Transverse colon (tissue), 4 donors: Measurements from ENCODE around the gene CHST11. TPM values are rescaled to one million over a fixed set of nuclear protein-coding genes. Genes with fewer than 3 reads are reported as not detected.

Experiments used
- DNase-seq: peaks from one replicate; pipeline ENCODE4 v3.0.0-alpha.2; 2019
- H3K27ac ChIP-seq, 4 donors: fragments of 200-600 bp; sonication (generic); 2 replicates each; pipeline ENCODE4 v1.5.1; 2016 to 2018; ENCODE audit warnings: inconsistent platforms in 4 of 4
- H3K27me3 ChIP-seq: fragments of 200-600 bp; sonication (generic); 2 replicates; pipeline ENCODE4 v1.5.1; 2017; ENCODE audit warnings: inconsistent platforms
- H3K36me3 ChIP-seq, 4 donors: fragments of 200-600 bp; sonication (generic); 2 replicates each; pipeline ENCODE4 v1.5.1; 2017 to 2019; ENCODE audit warnings: inconsistent platforms in 4 of 4
- H3K4me1 ChIP-seq, 4 donors: fragments of 200-600 bp; sonication (generic); 2 replicates each; pipeline ENCODE4 v1.5.1; 2017 to 2020; ENCODE audit warnings: inconsistent platforms in 4 of 4
- H3K4me3 ChIP-seq, 4 donors: fragments of 200-600 bp; sonication (generic); 1 replicate in 1 of 4; 2 replicates in 3 of 4; pipeline versions ENCODE4 v1.5.1 to v1.6.1; 2017 to 2019; ENCODE audit warnings: inconsistent platforms in 4 of 4
- H3K9me3 ChIP-seq, 2 donors: fragments of 200-600 bp; sonication (generic); 2 replicates each; pipeline ENCODE4 v1.5.1; 2017 to 2019; ENCODE audit warnings: inconsistent platforms in 2 of 2
- EP300 ChIP-seq: sonication (generic); formaldehyde crosslinking; IDR thresholded peaks from one replicate; pipeline ENCODE4 v1.6.1; 2017; ENCODE audit warnings: antibody characterized with exemption, low read depth
- POLR2A ChIP-seq: fragments of 450-650 bp; IDR thresholded peaks from one replicate; pipeline ENCODE4 v1.6.1; 2016; ENCODE audit warnings: antibody characterized with exemption, mild to moderate bottlenecking, moderate library complexity
- POLR2AphosphoS5 ChIP-seq, 3 donors: sonication (generic); formaldehyde crosslinking; IDR thresholded peaks; one replicate each; pipeline ENCODE4 v1.6.1; 2016; ENCODE audit warnings: antibody characterized with exemption in 3 of 3
- WGBS, 2 donors: methylation state at CpG; one replicate each; pipeline ENCODE4 v1.1.5; 2018; ENCODE audit warnings: low coverage in 1 of 2; 5-methylcytosine and 5-hydroxymethylcytosine counted together
- in situ Hi-C, 4 donors: fragments of 200-750 bp; cut with MboI; loops; one replicate each; pipeline versions ENCODE4 v1.15.0 to v1.15.1; 2017; ENCODE audit warnings: low sequenced_read_pairs in 3 of 4, low pct_ligation_motif_present in 1 of 4, low pct_unique_long_range_greater_than_20kb in 1 of 4
- intact Hi-C: fragments of 100-400 bp; cut with DNase I; formaldehyde crosslinking; loops from one replicate; pipeline ENCODE4 v1.15.1; 2023; ENCODE audit warnings: low total_unique reads
- total RNA-seq, 4 donors: library from RNA; depleted of rRNA; stranded (reverse); fragments of >200 nt; gene quantifications; one replicate each; pipeline ENCODE4 v1.1.0, GENCODE V29; 2016
- TF ChIP-seq, protein P1 (sequence below), 5 experiments: fragments of 200-600 bp in 3 of 5; fragments of 450-650 bp in 2 of 5; sonication (generic) in 3 of 5; IDR thresholded peaks; 1 replicate in 2 of 5; 2 replicates in 3 of 5; pipeline ENCODE4 v1.5.1; 2016 to 2017; ENCODE audit warnings: antibody characterized with exemption in 5 of 5, inconsistent platforms in 3 of 5, mild to moderate bottlenecking in 2 of 5, moderate library complexity in 1 of 5

The CHST11 gene
- total RNA-seq, 4 donors from 2014 or later: 4.2 to 123 (median 31.5) TPM

DNA sequence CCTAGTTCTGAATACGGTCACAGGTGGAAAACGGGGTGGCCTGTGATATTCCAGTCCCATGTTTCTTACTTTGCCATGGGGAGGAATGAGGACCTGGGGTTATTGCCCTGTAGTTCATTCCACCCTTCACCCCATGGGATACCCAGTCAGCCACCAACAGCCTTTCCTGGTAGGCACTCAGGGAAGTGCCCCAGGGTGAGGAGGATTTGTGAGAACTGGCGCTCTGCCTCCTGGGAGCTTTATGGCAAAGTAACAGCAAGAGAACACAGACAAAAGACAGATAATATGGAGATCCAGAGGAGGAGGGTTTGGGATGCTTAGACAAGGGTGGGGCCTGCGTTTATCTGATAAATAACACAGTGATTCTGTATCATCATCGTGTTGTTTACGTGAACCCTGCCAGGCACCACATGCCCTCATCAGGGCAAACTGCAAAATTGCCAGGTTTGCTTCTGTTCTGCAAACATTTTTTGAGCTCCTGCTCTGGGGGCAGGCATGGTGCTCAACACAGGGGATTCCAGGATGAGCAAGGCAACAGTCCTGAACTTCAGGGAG lies 277.9 kb downstream of the CHST11 start:
- H3K27me3 ChIP-seq: no peaks in the 10 kb centered on the region
- 71% methylated on average over 6 of the region's 6 CpGs; no CpG with 5 or more reads in 1 of the 2 donors for WGBS, 2 donors
- in situ Hi-C loops (no loop called here), intact Hi-C loops (no loop called here)
- TF ChIP-seq POLR2AphosphoS5 (IDR thresholded peaks at IDR 0.05): no peak
- no peak for TF ChIP-seq EP300
- TF ChIP-seq POLR2A: no peak
- TF ChIP-seq, protein P1, sequence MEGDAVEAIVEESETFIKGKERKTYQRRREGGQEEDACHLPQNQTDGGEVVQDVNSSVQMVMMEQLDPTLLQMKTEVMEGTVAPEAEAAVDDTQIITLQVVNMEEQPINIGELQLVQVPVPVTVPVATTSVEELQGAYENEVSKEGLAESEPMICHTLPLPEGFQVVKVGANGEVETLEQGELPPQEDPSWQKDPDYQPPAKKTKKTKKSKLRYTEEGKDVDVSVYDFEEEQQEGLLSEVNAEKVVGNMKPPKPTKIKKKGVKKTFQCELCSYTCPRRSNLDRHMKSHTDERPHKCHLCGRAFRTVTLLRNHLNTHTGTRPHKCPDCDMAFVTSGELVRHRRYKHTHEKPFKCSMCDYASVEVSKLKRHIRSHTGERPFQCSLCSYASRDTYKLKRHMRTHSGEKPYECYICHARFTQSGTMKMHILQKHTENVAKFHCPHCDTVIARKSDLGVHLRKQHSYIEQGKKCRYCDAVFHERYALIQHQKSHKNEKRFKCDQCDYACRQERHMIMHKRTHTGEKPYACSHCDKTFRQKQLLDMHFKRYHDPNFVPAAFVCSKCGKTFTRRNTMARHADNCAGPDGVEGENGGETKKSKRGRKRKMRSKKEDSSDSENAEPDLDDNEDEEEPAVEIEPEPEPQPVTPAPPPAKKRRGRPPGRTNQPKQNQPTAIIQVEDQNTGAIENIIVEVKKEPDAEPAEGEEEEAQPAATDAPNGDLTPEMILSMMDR (IDR thresholded peaks at IDR 0.05): no peak
- peaks cover 0 to 11% (median 2%) of the 10 kb centered on the region in 4 donors for H3K4me1 ChIP-seq
- no peaks in the 10 kb centered on the region for H3K9me3 ChIP-seq
- no peak for DNase-seq
- H3K36me3 ChIP-seq: no peaks in the 10 kb centered on the region
- no peak overlapping the region for H3K27ac ChIP-seq
- no peak overlapping the region for H3K4me3 ChIP-seq

DNA sequence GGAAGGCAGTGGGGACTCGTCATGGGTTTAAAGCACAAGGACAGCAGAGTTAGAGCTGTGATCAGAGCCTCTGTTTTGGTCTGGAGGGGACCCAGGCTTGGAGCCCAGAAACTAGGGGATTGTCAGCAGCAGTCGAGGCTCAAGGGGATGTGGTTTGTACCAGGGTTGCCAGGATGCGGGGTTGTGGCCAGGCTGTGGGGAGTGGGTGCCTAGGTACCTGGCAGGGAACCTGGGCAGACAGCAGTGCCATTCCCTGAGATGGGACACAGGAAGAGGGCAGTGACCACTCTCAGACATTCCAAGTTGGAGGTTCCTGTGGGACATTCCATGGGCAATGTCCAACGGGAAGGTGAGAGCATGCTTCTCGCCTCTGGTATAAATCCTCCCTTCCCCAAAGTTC lies 279.1 kb downstream of the CHST11 start:
- H3K27me3 ChIP-seq: no peaks in the 10 kb centered on the region
- intact Hi-C loops (no loop called here), in situ Hi-C loops (no loop called here)
- H3K4me1 ChIP-seq: peaks cover 0 to 16% (median 2%) of the 10 kb centered on the region in 4 donors
- no peak overlapping the region for H3K4me3 ChIP-seq
- no peak overlapping the region for H3K27ac ChIP-seq
- no peaks in the 10 kb centered on the region for H3K36me3 ChIP-seq
- DNase-seq: no peak
- no peaks in the 10 kb centered on the region for H3K9me3 ChIP-seq
- TF ChIP-seq, protein P1 (IDR thresholded peaks at IDR 0.05): no peak
- TF ChIP-seq POLR2A (no peak), POLR2AphosphoS5 (IDR thresholded peaks at IDR 0.05) (no peak), EP300 (no peak)
- WGBS, 2 donors: 55 to 92% methylated on average over 2 to 5 of the region's 5 CpGs

DNA sequence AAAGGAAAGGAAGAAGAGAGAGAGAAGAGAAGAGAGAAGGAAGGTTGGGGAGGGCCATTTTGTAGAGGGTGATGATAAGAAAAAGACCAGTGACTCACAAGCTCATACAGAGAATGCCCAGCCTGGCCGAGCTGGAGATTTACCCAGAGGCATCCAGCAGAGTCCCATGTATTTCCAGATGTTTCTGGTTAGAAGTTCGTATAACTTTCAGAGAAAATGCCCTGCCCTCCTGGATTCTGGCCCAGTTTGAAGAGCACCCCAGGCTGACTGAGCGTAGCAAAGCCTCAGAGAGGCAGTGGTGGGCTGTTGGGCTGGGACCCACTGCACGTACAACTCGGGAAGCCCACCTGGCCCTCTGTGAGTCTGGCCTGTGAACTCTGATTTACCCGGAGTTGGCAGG lies 279.6 kb downstream of the CHST11 start:
- peaks cover 0 to 20% (median 2%) of the 10 kb centered on the region in 4 donors for H3K4me1 ChIP-seq
- WGBS, 2 donors: 60 to 71% methylated on average over 2 to 6 of the region's 6 CpGs
- in situ Hi-C loops: no loop called here
- H3K27ac ChIP-seq: no peak overlapping the region
- no peak overlapping the region for H3K4me3 ChIP-seq
- no peak for DNase-seq
- no peaks in the 10 kb centered on the region for H3K36me3 ChIP-seq
- H3K9me3 ChIP-seq: no peaks in the 10 kb centered on the region
- TF ChIP-seq, protein P1 (IDR thresholded peaks at IDR 0.05): no peak
- no peak for TF ChIP-seq EP300
- TF ChIP-seq POLR2AphosphoS5 (IDR thresholded peaks at IDR 0.05): no peak
- TF ChIP-seq POLR2A: no peak
- H3K27me3 ChIP-seq: no peaks in the 10 kb centered on the region
- intact Hi-C loops: no loop called here

DNA sequence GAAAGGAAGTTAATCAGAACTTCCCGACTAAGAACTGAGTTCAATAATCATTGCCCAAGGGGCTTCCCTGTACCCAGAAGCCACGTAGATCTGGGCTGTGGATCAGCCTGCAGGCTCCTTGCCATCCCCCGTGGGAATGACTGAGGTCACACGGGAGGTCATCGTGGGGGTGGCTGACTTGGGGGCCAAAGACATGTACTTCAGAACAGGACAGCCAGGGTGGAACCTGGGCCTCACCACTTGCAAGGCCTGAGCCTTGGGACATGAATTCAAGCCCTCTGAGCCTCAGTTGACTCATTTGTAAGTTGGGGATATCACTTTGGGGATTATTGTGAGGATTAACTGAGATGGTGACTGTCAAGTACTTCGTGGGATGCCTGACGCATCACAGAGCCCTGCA lies 280.4 kb downstream of the CHST11 start:
- 81% methylated on average over 7 of the region's 7 CpGs; no CpG with 5 or more reads in 1 of the 2 donors for WGBS, 2 donors
- H3K27ac ChIP-seq: no peak overlapping the region
- H3K36me3 ChIP-seq: no peaks in the 10 kb centered on the region
- no peak for DNase-seq
- TF ChIP-seq, protein P1 (IDR thresholded peaks at IDR 0.05): no peak
- TF ChIP-seq POLR2A: no peak
- TF ChIP-seq POLR2AphosphoS5 (IDR thresholded peaks at IDR 0.05): no peak
- TF ChIP-seq EP300: no peak
- in situ Hi-C loops (no loop called here), intact Hi-C loops (no loop called here)
- no peaks in the 10 kb centered on the region for H3K9me3 ChIP-seq
- peaks cover 0 to 21% (median 2%) of the 10 kb centered on the region in 4 donors for H3K4me1 ChIP-seq
- H3K27me3 ChIP-seq: no peaks in the 10 kb centered on the region
- no peak overlapping the region for H3K4me3 ChIP-seq
